Astrocyte (in vitro differentiated cells and primary cell): Measurements from ENCODE around the gene PHF19.

Experiments used
- CTCF ChIP-seq: IDR thresholded peaks from 2 replicates; pipeline ENCODE4 v1.5.1; 2011; ENCODE audit warnings: low read depth, mild to moderate bottlenecking, inconsistent platforms, low read length, moderate library complexity; ENCODE audit not compliant: insufficient read depth
- EZH2 ChIP-seq: IDR thresholded peaks from 2 replicates; pipeline ENCODE4 v1.6.1; 2012; ENCODE audit warnings: mild to moderate bottlenecking, low read length, inconsistent platforms; ENCODE audit not compliant: insufficient read depth

DNA sequence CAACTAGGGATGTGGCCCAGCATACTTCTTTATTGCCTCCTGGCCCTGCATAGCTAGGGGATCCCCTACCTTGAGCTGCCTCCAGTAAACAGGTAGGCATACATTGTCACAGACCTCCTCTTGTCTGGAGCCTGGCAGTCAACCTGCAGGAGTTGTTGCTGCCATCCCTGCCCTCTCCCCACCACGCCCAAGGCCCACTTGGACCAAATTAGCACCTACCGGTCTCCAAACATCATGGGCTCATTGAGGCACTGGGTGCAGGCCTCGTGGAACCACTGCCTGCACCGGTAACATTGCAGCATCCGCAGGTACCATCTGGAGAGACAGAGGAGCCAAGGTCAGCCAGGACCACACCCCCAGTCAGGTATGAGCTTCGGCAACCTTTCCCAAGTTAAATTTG, 10.3 kb downstream of the PHF19 start:
- no peak for TF ChIP-seq CTCF
- TF ChIP-seq EZH2 = no peak
